ENCODE measurements around the gene SDF2.

The SDF2 gene

DNA sequence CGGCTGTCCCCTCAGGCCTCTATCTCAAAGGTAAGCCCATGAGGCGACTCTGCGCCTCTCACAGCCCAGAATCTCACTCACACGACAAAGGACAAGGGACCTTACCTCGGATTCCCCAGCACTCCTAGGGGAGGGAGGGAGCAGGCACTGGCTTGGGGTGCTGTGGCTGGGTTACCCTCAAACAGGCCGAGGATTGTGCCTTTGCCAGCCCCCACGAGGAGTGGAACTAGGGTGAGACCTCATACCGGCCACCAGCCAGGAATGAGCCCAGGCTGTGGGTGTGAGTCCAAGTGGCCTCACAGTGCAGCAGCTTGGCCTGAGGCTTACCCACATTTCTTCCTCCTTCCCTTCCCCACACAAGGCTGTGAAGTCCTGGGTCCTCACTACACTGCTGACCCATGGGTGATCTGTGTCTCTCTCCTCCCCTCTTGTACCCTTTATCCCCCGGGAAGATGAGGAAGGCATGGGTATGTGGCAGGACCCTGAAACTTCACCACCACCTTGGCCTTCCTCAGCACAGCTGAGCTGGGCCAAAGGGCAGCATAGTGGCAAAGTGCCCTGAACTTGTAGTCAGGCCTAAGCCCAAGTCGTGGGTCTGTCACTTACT lies 44.1 kb upstream of the SDF2 start:
- Histone ChIP-seq H3K9me3 (no peaks in the 10 kb centered on the region), H3K36me3 (peaks cover 55% of the 10 kb centered on the region), H3K4me3 (ENCODE audit: low read depth in 1 of 2, low read length in 1 of 2) (no peak overlapping the region), H3K27ac (no peak overlapping the region), H3K27me3 (no peaks in the 10 kb centered on the region), H3K4me1 (ENCODE audit: control insufficient read depth in 1 of 2, insufficient read depth in 1 of 2, low read depth in 1 of 2, low read length in 1 of 2) (peaks cover 5% of the 10 kb centered on the region in 2 experiments)
- TF ChIP-seq CTCF (IDR thresholded peaks at IDR 0.05) = no peak

DNA sequence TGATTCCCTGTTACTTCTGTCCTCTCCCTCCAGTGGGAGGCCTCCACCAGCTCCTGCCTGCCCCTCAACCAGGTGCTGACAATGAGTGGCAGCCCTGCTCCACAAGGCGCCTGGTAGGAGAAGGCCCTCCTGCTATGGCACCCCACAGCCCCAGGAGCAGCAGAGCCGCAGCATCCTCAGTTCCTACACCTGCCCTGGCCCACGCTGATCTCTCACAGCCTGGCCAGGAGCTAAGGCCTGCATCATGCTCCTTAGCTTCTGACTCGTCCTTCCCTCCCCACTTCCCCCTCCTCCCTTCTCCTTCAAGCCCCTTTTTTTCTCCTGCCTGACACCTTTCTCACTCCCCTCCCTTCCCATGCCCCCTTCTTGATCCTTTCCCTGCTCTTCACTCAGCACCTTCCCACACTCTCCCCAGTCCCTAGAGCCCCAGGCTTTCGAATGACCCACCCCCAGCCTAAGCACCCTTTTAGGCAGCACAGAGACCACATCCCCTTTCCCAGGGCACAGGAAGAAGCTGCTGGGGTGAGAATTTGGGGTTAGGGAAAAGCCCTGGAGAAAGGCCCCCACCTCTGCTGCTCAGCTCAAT lies 43.5 kb upstream of the SDF2 start:
- Histone ChIP-seq H3K27me3 (no peaks in the 10 kb centered on the region), H3K9me3 (no peaks in the 10 kb centered on the region), H3K4me3 (ENCODE audit: low read depth in 1 of 2, low read length in 1 of 2) (no peak overlapping the region), H3K4me1 (ENCODE audit: control insufficient read depth in 1 of 2, insufficient read depth in 1 of 2, low read depth in 1 of 2, low read length in 1 of 2) (no peaks in the 10 kb centered on the region), H3K36me3 (peaks cover 62% of the 10 kb centered on the region), H3K27ac (no peak overlapping the region)
- no peak for TF ChIP-seq CTCF (IDR thresholded peaks at IDR 0.05)

- Histone ChIP-seq H3K36me3 (peaks cover 70% of the 10 kb centered on the region), H3K9me3 (no peaks in the 10 kb centered on the region), H3K27me3 (no peaks in the 10 kb centered on the region), H3K4me1 (ENCODE audit: control insufficient read depth in 1 of 2, insufficient read depth in 1 of 2, low read depth in 1 of 2, low read length in 1 of 2) (no peaks in the 10 kb centered on the region), H3K27ac (no peak overlapping the region), H3K4me3 (ENCODE audit: low read depth in 1 of 2, low read length in 1 of 2) (no peak overlapping the region)
- TF ChIP-seq CTCF (IDR thresholded peaks at IDR 0.05) = no peak
These were observed 42.6 kb upstream of the SDF2 start for GRCh38 chr17:28704219-28704858.

- Histone ChIP-seq H3K27me3 (no peaks in the 10 kb centered on the region), H3K36me3 (peaks cover 77% of the 10 kb centered on the region), H3K4me3 (ENCODE audit: low read depth in 1 of 2, low read length in 1 of 2) (no peak overlapping the region), H3K4me1 (ENCODE audit: control insufficient read depth in 1 of 2, insufficient read depth in 1 of 2, low read depth in 1 of 2, low read length in 1 of 2) (no peaks in the 10 kb centered on the region), H3K9me3 (no peaks in the 10 kb centered on the region), H3K27ac (no peak overlapping the region)
- no peak for TF ChIP-seq CTCF (IDR thresholded peaks at IDR 0.05)
These were observed 42.0 kb upstream of the SDF2 start for GRCh38 chr17:28703552-28704218.

DNA sequence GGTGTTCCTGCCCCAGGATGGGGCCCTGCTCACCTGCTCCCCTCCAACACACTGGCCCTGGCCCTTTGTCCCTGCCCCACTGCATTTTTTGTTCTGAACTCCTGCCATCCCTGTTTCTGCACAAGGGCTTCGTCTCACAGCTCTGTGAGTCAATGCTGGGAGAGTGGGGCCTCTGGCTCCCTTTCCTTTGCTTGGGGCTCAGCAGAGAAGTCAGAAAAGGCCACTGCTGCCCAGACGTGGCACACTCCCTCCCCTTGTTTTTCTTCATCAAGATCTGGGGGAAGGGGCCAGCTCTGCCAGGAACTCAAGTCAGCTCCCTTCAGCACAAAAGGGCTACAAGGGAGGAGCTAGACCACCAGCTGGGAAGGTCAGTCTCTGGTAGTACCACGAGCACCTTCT lies 41.0 kb upstream of the SDF2 start:
- Histone ChIP-seq H3K27ac (no peak overlapping the region), H3K36me3 (peaks cover 86% of the 10 kb centered on the region), H3K27me3 (no peaks in the 10 kb centered on the region), H3K4me3 (ENCODE audit: low read depth in 1 of 2, low read length in 1 of 2) (no peak overlapping the region), H3K9me3 (no peaks in the 10 kb centered on the region), H3K4me1 (ENCODE audit: control insufficient read depth in 1 of 2, insufficient read depth in 1 of 2, low read depth in 1 of 2, low read length in 1 of 2) (no peaks in the 10 kb centered on the region)
- no peak for TF ChIP-seq CTCF (IDR thresholded peaks at IDR 0.05)

Measured in neutrophil (primary cell).